CD4-positive, alpha-beta T cell treated with Interleukin-15 for 4 hours (primary cell): ENCODE results near the gene ZNF14.
"Not testable (repeated sequence)": the region's sequence is repeated elsewhere in the genome, so short reads cannot be mapped to it uniquely, and the experiment has no call there.

Experiments used
- DNase-seq: peaks from one replicate; pipeline ENCODE4 v3.0.0-alpha.2; 2020; ENCODE audit warnings: low spot score

Gene ZNF14

DNA sequence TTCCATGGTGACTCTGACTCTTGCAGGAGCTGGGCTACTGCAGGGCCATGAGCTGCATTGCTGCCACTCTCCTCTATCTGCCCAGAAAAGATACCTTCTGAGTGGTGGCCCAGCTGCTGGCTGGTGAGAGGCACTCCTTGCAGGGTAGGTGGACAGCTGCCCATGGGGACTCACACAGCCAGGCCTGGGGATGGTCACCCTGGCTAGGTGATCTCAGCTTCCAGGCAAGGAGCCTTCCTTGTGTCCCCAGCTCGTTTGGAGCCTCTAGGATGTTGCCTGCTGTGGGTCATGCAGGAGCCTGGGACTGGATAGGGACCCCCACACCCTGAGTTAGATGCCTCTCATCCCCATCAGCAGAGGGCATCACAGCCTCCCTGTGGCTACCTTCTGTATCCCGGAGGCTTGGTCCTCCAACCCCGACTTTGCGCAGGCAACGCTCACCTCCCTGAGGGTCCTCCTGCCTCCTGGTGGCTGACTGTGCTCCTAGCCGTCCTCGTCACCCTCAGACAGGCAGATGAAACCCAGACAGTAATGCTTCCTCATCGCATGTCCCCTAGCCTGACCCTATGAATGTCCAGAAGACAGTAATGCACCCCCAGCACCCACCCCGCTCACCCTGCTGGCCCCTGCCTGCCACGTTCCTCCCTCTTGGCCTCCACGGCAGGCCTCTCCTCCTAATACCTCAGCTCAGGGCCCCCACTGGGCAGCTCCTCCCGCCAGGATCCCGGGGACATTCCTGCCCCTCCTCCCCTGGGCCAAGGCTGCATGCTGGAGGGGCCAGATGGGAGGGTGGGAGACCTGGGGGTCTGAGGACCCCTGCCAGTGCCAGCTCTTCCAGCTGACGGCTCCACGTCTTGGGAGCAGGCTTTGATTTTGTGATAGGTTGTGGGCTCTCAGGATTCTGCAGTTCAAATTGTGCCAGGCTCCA, 13.6 kb upstream of the ZNF14 start:
- no peak for DNase-seq

DNA sequence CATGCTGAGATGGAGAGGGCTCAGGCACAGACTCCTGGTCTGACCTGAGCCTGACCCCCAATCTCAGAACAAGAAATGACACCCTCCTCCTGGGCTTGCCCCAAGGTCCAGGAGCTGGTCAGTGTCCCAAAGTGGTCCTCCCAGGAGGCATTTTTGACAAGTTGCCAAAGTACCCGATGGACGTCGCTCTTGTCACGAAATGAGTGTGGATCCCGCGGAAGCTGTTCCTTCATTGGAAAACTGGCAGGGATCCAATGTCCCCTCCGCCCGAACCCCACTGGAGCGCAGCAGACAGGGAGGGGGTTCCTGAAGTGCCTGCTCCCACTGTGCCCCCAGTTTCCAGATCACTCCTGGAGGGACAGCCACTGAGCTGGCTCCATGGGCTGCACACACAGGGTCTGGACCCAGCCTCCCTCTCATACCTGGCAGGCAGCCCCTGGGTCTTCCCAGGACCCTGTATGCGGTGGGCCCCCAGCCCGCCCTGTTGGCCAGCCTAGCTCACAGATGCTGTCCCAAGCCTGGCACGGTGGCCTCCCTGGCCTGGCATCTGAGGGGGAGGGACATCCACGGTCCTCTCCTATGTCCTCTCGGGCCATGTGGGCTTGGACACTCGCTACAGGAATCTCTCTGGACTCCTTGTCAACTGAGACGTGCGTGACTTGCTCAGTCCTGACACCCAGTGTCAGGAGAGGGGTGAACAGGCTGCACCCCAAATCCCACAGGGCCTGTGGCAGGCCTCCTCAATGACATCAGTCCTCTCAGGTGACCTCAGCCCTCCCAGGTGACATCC, 12.8 kb upstream of the ZNF14 start:
- DNase-seq, result no peak

DNA sequence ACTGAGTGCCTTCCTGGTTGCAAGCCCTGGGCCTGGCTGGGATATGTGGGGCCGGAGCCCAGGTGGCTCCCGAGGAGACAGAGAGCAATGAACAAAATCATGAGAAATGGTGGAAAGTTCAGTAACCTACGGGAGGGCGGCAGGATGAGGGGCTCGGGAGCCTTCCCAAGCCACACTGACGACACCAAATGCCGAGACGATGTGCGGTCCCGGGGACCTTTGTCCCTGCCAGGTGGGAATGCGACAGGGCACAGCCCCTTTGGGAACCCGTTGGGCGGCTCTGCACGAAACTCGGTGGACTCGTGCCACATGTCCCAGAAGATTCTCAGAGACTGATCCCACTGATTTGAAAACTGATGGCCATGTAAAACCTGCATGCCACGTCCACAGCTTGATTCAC, 11.7 kb upstream of the ZNF14 start:
- no peak for DNase-seq

DNA sequence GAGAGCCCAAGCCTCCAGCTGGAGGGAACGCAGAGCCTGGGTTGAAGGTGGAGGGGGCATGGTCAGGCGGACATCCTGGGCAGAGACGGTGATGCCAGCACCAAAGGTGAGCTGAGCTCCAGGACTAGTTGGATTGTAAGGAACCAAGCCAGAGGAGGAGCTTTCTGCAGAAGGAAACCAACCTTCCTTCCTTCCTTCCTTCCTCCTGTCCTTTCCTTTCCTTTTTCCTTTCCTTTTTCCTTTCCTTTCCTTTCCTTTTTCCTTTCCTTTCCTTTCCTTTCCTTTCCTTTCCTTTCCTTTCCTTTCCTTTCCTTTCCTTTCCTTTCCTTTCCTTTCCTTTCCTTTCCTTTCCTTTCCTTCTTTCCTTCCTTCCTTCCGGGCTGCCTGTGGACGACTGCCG, 11.0 kb upstream of the ZNF14 start:
- not testable (repeated sequence) for DNase-seq

DNA sequence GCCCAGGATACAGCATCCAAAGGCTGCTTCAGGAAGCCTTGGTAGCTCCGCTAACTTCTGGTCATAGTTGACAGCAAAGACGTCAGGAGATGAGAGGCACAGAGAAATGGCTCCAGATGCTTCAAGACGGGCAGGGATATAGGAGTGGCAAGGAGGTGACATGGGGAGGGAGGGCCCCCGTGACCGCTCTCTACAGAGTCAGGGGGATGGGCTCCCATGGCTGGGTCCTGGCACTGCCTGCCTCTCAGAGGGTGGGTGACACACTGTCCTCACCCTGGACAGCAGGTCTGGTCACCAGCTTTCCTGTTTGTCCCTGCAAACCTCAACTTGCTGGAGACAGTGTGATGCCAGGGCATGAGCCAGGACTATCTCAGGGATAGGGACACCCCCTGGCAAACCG, 10.3 kb upstream of the ZNF14 start:
- DNase-seq, result no peak

DNA sequence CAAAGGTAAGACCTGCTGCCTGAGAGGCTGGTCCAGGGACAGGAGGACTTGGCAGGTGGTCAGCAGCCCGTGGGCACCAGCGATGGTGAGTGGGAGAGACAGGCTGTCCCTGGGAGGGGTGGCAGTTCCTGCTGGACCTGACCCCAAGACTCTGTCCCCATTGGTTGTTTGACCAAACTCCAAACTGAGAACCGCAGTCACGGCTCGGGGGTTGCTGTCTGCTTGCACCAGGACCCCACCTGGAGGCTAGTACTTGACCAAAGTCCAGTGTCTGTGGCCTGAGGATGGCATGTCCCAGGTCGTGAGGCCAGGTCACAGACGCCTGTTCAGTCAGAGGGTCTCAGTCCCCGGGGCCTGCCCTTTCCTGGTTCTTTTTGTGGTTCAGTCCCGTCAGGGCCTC, 9.9 kb upstream of the ZNF14 start:
- DNase-seq, result no peak

DNA sequence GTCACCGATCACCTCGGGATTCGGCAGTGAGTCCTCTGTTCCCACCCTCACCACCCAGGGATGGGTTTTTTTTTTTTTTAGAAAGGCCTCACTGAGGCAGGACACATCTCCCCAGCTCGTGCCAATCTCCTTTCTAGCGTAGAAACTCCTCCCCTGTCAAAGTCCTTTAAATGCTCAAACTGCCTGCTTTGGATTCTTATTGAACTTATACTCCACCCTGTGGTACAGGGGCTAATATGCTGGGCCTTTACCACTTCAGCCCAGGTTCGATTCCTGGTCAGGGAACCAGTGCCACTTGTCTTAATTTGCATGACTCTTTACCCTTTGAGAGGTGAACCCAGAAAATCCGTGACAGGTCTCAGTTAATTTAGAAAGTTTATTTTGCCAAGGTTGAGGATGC, 8.3 kb upstream of the ZNF14 start:
- no peak for DNase-seq

DNA sequence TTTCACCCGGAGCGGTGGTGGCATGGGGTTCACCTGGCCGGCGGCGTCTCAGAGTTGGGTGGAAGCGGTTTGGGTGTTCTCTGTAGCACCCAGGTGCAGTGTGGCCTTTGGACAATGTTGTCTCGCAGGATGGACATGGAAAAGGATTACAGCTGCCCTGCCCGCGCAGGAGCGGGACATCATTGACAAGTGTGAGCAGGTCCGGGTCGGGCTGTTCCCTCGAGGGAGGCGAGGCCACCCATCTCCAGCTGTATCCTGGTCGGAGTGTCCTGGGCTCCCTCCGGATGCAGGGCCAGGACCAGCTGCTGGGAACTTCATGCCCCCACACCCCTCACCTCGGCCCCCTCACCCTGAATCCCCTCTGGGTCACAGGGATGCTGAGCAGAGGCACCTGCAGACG, 7.8 kb upstream of the ZNF14 start:
- DNase-seq, result no peak

DNA sequence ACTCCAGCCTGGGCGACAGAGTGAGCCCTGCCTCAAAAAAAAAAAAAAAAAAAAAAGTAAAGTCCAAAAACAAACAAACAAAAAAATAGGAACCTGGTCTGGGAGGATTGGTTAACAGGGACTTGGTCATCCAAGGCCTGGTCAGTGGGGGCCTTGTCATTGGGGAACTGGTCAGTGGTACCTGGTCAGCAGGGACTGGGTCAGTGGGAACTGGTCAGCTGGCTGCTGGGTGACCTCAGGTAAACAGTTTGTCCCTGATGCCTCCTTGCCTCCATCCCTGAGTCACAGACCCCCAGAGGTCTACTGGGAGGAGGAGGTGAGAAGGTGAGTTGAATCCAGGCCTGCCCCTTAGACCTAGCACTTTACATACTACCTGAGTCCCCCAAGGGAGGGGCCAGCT, 5.7 kb upstream of the ZNF14 start:
- no peak for DNase-seq

DNA sequence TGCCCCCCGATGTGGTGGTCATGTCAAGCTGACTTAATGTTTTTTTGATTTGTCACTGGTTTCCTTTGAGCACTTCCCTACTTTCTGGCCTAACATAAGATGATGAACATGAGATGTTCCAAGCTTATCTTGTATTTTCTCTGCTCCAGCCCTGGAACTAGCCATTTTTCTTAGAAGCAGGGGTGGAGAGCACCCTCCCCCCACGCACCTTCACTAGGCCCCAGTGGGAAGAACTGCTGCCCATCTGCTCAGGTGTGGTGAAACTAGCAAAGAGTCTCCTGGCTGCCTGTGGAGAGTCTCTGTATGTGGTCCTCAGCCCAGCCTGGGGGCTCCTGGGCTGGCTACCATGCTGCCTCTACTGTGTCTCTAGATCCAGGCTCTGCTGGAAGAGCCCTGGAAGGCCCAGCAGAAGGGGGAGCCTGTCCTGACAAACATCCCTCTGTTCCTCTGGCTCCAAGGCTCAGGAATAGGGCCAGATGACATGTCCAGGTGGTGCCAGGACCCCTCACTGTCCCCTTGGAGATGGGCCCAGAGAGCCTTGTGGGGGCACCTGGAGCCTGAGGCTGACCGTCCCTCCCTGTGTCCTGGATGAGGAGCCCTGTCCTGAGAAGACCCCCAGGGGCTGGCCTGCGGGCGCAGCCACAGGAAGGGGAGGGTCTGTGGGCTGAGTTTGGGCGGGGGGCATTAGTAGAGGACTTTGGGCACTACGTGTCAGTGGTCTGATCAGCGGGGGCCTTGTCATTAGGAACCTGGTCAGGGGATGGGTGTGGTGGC, 4.8 kb upstream of the ZNF14 start:
- DNase-seq, result no peak

DNA sequence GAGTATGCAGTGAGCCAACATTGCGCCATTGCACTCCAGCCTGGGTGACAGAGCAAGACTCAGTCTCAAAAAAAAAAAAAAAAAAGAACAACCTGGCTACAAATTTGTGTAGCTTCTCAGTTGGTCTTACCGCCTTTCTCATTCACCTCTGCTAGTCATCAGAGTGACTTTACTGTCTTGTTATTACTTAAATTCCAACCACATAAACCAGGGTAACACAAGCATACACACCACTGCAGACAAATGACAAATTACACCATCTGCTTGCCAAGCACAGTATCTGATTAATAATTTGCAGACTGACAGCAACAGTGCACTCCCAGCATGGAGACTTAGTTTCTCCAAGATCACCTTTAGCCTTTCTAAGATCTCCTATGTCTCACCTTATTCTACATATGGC, 11.0 kb downstream of the ZNF14 start:
- no peak for DNase-seq

DNA sequence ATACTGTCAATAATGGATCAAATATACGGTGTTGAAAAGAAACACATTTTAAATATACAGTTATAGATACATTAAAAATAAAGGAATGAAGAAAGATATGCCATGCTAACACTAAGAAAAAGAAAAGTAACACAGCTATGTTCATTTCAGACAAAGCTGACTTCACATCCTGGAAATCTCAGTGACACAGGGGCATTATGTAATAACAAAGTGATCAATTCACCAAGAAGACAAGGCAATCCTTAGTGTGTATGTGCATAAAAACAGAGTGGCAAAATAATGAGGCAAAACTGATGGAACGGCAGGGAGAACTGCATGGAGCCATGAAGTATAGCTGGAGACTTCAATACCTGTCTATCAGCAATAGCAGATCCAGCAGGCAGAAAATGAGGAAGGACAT, 13.1 kb downstream of the ZNF14 start:
- DNase-seq, result no peak

DNA sequence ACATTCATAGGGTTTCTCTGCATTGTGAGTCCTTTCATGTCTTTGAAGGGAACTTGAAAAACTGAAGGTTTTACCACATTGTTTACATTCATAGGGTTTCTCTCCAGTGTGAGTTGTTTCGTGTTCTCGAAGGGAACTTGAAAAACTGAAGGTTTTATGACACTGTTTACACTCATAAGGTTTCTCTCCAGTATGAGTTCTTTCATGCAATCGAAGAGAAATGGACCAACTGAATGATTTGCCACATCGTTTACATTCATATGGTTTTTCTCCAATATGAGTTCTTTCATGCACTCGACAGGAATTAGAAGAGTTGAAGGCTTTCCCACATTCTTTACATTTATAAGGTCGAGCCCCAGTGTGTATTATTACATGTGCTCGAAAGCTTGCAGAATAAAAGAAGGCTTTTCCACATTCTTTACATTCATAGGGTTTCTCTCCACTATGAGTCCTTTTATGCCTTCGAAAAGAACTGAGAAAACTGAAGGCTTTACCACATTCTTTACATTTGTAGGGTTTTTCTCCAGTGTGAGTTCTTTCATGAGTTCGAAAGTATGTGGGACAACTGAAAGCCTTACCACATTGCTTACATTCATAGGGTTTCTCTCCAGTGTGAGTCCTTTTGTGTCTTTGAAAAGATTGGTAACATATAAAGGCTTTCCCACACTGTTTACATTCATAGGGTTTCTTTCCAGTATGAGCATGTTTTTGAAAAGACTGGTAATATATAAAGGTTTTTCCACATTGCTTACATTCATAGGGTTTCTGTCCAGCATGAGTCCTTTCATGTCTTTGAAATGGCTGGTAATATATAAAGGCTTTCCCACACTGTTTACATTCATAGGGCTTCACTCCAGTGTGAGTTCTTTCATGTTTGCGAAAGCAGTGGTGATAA, 20.7 kb downstream of the ZNF14 start:
- no peak for DNase-seq

DNA sequence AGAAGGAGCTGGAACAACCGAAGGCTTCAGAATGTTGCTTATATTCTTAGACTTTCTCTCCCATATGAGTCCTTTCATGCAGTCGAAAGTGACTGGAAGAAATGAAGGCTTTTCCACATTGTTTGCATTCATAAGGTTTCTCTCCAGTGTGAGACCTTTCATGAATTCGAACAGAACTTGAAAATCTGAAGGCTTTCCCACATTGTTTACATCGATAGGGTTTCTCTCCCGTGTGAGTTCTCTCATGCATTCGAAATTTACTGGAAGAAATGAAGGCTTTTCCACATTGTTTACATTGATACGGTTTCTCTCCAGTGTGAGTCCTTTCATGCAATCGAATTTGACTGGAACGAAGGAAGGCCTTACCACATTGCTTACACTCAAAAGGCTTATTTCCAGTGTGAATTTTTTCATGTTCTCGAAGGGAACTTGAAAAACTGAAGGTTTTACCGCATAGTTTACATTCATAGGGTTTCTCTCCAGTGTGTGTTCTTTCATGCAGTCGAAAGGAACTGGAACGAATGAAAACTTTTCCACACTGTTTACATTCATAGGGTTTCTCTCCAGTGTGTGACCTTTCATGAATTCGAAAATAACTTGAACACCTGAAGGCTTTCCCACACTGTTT, 21.5 kb downstream of the ZNF14 start:
- DNase-seq, result no peak

DNA sequence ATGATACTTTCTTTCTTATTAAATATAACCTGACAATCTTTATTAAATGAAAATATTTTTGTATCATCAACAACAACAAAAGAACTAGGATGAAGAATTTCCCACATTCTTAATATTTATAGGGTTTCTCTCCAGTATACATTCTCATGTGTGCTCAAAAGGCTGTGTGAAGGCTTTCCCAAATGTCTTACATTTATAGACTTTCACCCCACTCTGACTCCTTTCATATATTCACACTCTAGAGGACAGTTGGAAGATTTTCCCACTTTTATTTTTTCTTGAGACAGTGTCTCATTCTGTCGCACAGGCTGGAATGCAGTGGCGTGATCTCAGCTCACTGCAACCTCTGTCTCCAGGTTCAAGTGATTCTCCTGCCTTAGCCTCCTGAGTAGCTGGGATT, 22.4 kb downstream of the ZNF14 start:
- DNase-seq, result no peak

DNA sequence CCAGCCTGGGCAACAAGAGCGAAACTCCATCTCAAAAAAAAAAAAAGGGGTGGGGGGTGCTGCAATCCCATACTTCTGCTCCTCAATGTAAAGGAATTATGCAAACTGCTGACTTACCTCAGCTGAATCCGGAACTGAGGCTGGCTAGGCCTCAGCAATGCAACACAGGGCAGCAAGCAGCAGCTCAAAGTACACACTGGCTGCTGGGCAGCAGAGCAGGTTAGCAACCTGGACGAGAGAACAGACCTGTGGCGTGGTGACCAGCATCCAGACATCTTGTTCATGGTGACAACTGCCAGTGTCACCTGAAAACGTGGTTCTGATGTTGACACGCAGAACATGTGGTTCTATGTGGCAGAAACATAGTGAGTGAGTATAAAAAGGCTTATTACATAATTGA, 28.1 kb downstream of the ZNF14 start:
- no peak for DNase-seq

DNA sequence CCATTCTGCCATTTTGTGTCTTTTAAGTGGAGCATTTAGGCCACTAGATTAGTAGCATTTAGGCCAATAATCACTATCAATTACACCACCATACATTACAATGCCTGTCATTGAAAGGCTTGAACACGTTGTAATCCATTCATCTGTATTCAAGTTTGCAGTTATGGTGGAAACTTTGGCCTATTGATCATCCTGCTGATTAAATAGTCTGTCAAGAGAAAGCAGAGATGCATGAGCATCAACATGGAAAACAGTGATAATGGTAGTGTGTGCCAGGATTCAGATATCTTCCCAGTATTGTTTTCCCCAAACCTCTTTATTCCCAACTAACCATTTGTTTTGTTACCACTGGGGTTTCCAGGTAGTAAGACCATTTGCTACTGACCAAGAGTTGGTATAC, 32.4 kb downstream of the ZNF14 start:
- DNase-seq, result not testable (repeated sequence)

DNA sequence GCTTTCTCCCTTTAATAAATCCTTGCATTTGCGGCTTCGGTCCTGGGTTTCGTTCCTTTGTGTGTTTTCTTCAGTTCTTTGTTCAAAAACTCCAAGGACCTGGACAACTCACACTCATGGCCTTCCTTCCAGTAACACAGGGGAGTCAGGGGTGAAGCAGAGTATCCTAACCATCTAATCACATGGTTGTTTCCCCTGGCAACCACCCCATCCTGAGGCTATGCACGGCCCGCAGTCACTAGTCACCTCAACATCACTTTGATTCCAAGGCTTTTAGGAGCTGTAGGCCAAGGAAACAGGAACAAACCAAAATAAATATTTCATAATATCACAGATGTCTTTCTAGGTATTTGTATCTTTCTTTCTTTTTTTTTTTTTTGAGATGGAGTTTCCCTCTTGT, 35.3 kb downstream of the ZNF14 start:
- DNase-seq, result no peak

DNA sequence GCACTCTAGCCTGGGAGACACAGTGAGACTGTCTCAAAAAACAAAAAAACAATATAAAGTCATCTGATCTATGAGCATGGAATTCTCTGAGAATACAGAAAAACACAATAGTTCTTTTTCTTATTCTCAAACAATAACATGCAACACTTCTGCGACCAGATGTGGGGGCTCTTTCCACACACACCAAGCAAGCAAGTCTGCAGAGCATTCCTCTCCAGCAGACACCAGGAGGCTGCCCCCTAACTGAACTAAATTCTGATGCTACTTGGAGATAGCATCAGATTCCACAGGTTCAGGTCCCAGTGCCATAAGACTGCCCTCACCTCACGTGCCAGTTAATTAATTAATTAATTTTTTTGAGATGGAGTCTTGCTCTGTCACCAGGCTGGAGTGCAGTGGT, 36.5 kb downstream of the ZNF14 start:
- DNase-seq, result no peak

DNA sequence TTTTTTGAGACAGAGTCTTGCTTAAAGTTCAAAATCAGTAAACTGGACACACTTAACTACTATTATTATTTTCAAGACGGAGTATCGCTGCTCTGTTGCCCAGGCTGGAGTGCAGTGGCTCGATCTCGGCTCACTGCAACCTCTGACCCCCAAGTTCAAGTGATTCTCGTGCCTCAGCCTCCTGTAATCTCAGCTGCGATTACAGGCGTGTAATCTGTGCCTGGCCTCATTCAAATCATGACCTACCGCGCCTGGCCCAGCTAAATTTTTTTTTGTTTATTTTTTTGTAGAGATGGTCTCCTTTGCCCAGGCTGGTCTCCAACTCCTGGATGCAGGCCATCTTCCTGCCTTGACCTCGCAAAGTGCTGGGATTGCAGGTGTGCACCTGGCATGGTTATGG, 41.2 kb downstream of the ZNF14 start:
- no peak for DNase-seq

DNA sequence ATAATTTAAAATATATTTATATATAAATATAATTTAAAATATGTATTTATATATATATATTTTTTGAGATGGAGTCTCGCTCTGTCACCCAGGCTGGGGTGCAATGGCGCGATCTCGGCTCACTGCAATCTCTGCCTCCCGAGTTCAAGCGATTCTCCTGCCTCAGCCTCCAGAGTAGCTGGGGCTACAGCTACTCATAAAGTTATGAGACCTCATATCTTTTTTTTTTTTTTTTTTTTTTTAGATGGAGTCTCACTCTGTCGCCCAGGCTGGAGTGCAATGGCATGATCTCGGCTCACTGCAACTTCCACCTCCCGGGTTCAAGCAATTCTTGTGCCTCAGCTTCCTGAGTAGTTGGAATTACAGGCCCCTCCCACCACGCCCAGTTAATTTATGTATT, 43.9 kb downstream of the ZNF14 start:
- not testable (repeated sequence) for DNase-seq
